Lower leg skin (tissue), 4 donors: ENCODE data around the gene ENO2. TPM values are rescaled to one million over a fixed set of nuclear protein-coding genes. Genes with fewer than 3 reads are reported as not detected.

ENCODE experiments used
- DNase-seq, 2 donors: peaks; one replicate each; pipeline ENCODE4 v3.0.0-alpha.2; 2019; ENCODE audit warnings: low spot score in 2 of 2
- H3K4me3 ChIP-seq: fragments of 200-600 bp; sonication (generic); 2 replicates; pipeline ENCODE4 v1.5.1; 2017; ENCODE audit warnings: mild to moderate bottlenecking, low read depth; ENCODE audit not compliant: poor library complexity, severe bottlenecking
- CTCF ChIP-seq, 3 donors: fragments of 450-650 bp; IDR thresholded peaks; one replicate each; pipeline ENCODE4 v1.5.1; 2016; ENCODE audit warnings: antibody characterized with exemption in 3 of 3, mild to moderate bottlenecking in 3 of 3, moderate library complexity in 2 of 3
- POLR2A ChIP-seq, 2 donors: fragments of 450-650 bp; IDR thresholded peaks; one replicate each; pipeline ENCODE4 v1.6.1; 2016 to 2017; ENCODE audit warnings: antibody characterized with exemption in 2 of 2, mild to moderate bottlenecking in 1 of 2, moderate library complexity in 1 of 2
- WGBS, 2 donors: methylation state at CpG; one replicate each; pipeline ENCODE4 v1.1.5; 2018; 5-methylcytosine and 5-hydroxymethylcytosine counted together
- intact Hi-C: fragments of 100-400 bp; cut with DNase I; formaldehyde crosslinking; loops from one replicate; pipeline ENCODE4 v1.15.0; 2023; ENCODE audit warnings: low total_unique reads
- total RNA-seq, 4 donors: library from RNA; depleted of rRNA; stranded (reverse); fragments of >200 nt; gene quantifications; one replicate each; pipeline ENCODE4 v1.1.0, GENCODE V29; 2016

The ENO2 gene
- total RNA-seq, 4 donors from 2014 or later = 3.6 to 7.9 (median 6.1) TPM

GRCh38 chr12:6959805-6960592 lies 45.6 kb downstream of the ENO2 start:
- WGBS, 2 donors = 87 to 89% methylated on average over 24 to 26 of the region's 26 CpGs
- DNase-seq = peak in 1 of 2 donors; percentile 84
- intact Hi-C loops = loop anchor here (10.0 kb wide), 2 partner anchors 85 to 135 kb away; partner anchors contain the start of genes C1R and SPSB2

GRCh38 chr12:6960593-6961277 lies 46.4 kb downstream of the ENO2 start:
- TF ChIP-seq CTCF (IDR thresholded peaks at IDR 0.05) (no peak), POLR2A (IDR thresholded peaks at IDR 0.05) (no peak)
- intact Hi-C loops = loop anchor here (10.0 kb wide), 1 partner anchor 86 kb away; the partner anchor contains the start of gene SPSB2
- DNase-seq = no peak
- H3K4me3 ChIP-seq = no peak overlapping the region
- 69% methylated on average over 13 of the region's 13 CpGs for WGBS, 2 donors

More at GRCh38 chr12:6959805-6960592, 45.6 kb downstream of the ENO2 start:
- H3K4me3 ChIP-seq = no peak overlapping the region
- no peak for TF ChIP-seq POLR2A (IDR thresholded peaks at IDR 0.05)
- no peak for TF ChIP-seq CTCF (IDR thresholded peaks at IDR 0.05)

GRCh38 chr12:6961278-6961694 lies 46.9 kb downstream of the ENO2 start:
- intact Hi-C loops = loop anchor here (10.0 kb wide), 1 partner anchor 86 kb away; the partner anchor contains the start of gene SPSB2
- peak in 1 of 2 donors; percentile 95 for DNase-seq
- no peak overlapping the region for H3K4me3 ChIP-seq
- WGBS, 2 donors = 11 to 27% methylated on average over 14 to 24 of the region's 24 CpGs
- TF ChIP-seq POLR2A (IDR thresholded peaks at IDR 0.05) (no peak), CTCF (IDR thresholded peaks at IDR 0.05) (no peak)

GRCh38 chr12:6961695-6962284 lies 47.4 kb downstream of the ENO2 start:
- H3K4me3 ChIP-seq = no peak overlapping the region
- 4 to 7% methylated on average over 12 to 15 of the region's 16 CpGs for WGBS, 2 donors
- no peak for TF ChIP-seq CTCF (IDR thresholded peaks at IDR 0.05)
- no peak for TF ChIP-seq POLR2A (IDR thresholded peaks at IDR 0.05)
- DNase-seq = peak in 1 of 2 donors; percentile 92
- intact Hi-C loops = loop anchor here (10.0 kb wide), 1 partner anchor 87 kb away; the partner anchor contains the start of gene SPSB2

GRCh38 chr12:6962285-6963015 lies 48.1 kb downstream of the ENO2 start:
- no peak overlapping the region for H3K4me3 ChIP-seq
- intact Hi-C loops = loop anchor here (10.0 kb wide), 1 partner anchor 88 kb away; the partner anchor contains the start of gene SPSB2
- 42 to 43% methylated on average over 16 to 20 of the region's 25 CpGs for WGBS, 2 donors
- DNase-seq = no peak
- TF ChIP-seq CTCF (IDR thresholded peaks at IDR 0.05) (no peak), POLR2A (IDR thresholded peaks at IDR 0.05) (no peak)
